HG03342 (cell line): Measurements from ENCODE around the gene FALEC.

ENCODE experiments used
- ATAC-seq: cut with Tn5 transposase; IDR thresholded peaks from one replicate; pipeline ENCODE4 v1.9.1; 2021; ENCODE audit warnings: mild to moderate bottlenecking, moderate library complexity; ENCODE audit not compliant: unreplicated experiment

FALEC gene

GRCh38 chr1:150515328-150516049 is at the start of gene FALEC:
TSS of gene FALEC (plus strand) at chr1:150515752.
- peak; percentile 95 for ATAC-seq

DNA sequence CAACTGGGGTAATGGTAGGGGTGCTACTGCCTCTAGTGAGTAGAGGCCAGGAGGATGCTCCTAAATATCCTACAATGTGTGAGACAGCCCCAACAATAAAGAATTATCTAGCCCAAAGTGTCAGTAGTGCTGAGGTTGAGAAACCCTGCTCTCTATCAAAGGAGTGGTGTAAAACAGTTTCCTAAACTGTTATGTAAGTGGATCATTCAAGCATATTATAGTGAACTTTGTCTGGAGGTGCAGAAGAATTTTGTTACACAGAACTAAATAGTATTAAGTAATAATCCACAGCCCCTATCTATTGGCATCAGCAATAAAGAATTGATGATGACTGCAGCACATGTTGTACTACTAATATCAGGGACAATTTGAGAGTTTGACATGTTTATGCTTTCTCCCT is 48.6 kb upstream of the FALEC start:
- no peak for ATAC-seq

GRCh38 chr1:150469291-150469690 is 46.3 kb upstream of the FALEC start:
- no peak for ATAC-seq

- ATAC-seq = no peak
Measured at GRCh38 chr1:150472601-150473200, 42.9 kb upstream of the FALEC start.

GRCh38 chr1:150473659-150474058 is 41.9 kb upstream of the FALEC start:
- ATAC-seq = no peak

- ATAC-seq = no peak
Measured at GRCh38 chr1:150474869-150475268, 40.7 kb upstream of the FALEC start.

- no peak for ATAC-seq
Measured at GRCh38 chr1:150476754-150477153, 38.8 kb upstream of the FALEC start.

DNA sequence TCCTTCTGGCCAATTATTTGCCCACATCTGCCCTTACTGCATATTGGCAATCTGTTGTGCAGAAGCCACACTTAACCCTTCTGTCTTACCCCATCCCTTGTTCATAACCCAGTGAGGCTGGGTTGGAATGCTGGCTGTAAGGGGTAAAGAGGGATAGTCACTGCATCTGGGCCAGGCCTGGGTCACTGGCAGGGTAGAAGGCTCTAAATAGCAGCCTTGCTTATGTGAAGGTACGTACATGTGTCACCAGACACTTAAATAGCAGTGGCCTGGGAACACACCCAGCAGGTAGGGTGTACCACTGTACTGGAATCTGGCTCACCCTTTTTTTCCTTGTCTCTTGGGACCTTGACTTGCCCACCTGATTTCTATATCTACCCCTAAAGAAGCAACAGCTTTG is 38.2 kb upstream of the FALEC start:
- no peak for ATAC-seq

GRCh38 chr1:150477733-150478132 is 37.8 kb upstream of the FALEC start:
- no peak for ATAC-seq

DNA sequence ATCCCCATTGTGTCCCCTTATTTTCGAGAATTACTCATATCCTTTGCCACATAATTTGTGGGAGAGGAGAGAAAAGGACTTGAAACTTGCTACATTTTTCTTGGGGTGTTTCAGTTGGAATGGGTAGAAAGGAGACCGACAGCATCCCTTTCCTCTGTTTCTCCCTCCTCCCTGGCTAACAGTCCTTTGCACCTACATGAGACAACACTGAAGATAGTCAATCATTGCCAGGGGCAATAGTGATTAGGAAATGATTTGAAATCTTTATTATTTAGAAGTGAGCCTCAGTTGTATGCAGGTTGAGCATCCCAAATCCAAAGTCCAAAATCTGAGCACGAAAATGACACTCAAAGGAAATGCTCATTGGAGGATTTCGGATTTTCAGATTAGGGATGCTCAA is 36.2 kb upstream of the FALEC start:
- ATAC-seq = no peak

- no peak for ATAC-seq
Measured at GRCh38 chr1:150479927-150480352, 35.6 kb upstream of the FALEC start.

DNA sequence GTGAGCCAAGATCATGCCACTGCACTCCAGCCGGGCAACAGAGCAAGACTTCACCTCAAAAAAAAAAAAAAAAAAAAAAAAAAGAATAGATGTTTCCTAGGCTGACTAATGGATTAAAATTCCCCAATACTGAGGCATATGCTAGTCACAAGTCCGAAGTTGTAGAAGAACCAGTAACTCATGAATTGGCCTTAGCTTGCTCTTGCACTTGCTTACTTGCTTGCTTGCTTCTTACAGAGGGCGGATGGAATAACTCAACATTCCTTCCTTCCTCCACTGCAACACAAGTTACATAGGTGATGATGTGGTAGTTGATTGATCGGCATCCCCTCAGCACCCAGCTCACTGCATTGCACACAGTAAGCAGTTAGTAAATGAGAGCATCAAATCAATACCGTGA is 31.1 kb upstream of the FALEC start:
- no peak for ATAC-seq

DNA sequence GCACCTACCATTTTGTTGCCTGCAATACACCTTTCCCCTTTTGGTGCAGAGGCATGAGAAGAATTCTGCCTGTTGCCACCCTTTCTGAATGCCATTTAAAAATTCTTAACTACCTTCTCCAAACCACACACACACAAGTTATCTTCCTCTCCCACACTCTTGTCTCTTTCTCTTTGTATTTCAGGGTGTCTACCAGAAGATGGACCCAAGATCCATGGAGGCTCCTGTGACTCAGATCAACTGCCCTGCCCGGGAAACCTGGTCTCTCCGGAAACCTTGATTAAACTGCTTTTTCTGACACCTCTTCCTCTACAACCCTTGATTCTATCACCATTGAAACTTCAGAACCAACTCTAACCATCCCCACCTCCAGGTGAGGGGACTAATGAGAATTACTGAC is 30.7 kb upstream of the FALEC start:
- ATAC-seq = no peak

DNA sequence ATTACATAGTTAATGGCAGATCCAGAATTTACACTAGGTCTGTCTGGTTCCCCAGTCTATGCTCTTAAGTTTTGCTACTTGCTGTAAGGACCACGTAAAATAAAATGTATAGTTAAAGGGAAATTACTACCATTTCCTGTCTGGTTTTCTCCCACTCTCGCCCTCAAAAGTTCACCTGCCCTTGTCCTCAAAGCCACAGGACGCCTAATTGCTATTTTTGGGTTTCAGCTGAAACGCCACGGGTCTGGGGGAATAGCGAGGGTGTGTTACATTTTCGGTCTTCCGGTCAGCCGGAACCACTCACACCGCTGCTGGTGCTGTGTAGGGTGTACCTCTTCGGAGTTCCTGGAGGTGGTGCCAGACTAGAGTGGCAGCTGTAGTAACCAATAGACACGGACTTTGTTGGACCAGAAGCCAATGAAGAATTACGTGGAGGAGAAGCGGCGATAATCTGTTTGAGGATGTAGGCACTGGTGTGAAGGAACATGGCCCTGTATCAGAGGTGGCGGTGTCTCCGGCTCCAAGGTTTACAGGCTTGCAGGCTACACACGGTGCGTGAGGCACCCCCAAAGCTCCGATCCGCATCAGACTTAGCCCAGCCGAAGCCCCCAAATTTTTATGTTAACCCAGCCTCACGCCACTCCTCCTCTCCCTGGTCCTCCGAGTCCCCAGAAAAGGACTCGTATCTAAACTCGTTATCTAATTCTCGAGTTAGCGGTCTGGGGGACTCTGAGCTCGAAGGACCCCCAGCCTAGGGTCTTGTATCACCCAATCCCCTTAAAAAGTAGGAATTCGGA is 28.4 kb upstream of the FALEC start, which contains the start of gene TARS2:
TSS of gene TARS2 (plus strand) at position 454 of the 797 bp plus-strand sequence. CDS start at position 486, 32 bp downstream.
- peak; percentile 99 for ATAC-seq

DNA sequence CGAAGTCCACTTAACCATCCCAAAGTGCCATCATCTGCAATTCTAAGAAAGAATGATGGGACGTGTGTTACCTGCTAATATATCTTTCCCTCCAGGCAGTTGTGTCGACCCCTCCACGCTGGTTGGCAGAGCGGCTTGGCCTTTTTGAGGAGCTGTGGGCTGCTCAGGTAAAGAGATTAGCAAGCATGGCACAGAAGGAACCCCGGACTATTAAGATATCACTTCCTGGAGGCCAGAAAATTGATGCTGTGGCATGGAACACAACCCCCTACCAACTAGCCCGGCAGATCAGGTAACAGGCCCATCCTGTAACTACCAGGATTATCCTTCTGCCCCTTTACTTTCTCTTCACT is 27.8 kb upstream of the FALEC start:
- ATAC-seq = no peak

DNA sequence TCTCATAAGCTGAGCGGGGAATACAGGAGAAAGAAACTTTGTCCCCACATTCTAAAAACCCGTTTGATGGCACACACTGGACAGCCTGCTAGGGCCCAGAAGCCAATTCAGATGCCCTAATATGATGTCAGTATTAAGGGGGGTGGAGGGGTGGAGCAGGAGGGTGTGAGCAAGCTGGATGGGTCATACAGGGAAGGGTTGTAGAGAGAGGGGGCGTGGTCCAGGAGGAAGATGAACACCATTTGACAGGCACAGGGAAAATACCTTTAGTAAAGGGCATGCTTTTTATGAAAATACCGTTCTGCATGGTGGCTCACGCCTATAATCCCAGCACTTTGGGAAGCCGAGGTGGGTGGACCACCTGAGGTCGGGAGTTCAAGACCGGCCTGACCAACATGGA is 22.4 kb upstream of the FALEC start:
- no peak for ATAC-seq

- ATAC-seq = no peak
Measured at GRCh38 chr1:150498342-150498741, 17.2 kb upstream of the FALEC start.

DNA sequence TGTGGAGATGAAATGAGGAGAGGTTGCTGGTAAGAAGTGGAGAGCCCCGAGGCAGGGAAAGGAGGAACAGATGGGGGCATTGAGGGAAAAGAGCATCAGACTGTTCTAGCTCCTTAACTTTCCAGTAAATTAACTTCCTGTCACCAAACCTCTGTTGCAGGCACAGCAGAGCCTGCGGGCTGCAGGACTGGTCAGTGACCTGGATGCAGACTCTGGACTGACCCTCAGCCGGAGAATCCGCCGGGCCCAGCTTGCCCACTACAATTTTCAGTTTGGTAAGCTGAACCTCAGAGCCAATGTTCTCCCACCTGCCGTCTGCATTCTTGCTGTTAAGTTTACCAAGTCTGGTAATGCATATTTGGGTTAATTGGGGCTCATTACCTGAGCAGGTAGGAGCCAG is 10.1 kb upstream of the FALEC start:
- ATAC-seq = no peak

- no peak for ATAC-seq
Measured at GRCh38 chr1:150507912-150508864, 7.4 kb upstream of the FALEC start, which contains the start of gene ECM1. TSS of gene ECM1 (plus strand) at chr1:150508109. CDS start at chr1:150508210, 101 bp downstream.

- ATAC-seq = no peak
Measured at GRCh38 chr1:150508982-150509381, 6.6 kb upstream of the FALEC start.

DNA sequence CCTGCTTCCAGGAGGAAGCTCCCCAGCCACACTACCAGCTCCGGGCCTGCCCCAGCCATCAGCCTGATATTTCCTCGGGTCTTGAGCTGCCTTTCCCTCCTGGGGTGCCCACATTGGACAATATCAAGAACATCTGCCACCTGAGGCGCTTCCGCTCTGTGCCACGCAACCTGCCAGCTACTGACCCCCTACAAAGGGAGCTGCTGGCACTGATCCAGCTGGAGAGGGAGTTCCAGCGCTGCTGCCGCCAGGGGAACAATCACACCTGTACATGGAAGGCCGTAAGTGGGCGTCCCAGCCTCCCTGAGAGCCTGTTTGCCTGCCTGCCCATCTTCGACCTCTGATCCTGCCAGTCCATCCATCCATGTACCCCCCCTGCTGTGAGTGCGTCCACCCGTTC is 4.0 kb upstream of the FALEC start:
- no peak for ATAC-seq
